GM23338 (cell line): ENCODE measurements around the gene DNAJC17.

Source experiments
- CTCF ChIP-seq, 2 experiments: fragments of 200-600 bp in 1 of 2; sonication (generic) in 1 of 2; conservative IDR thresholded peaks; 2 replicates each; pipeline versions ENCODE4 v1.5.1 to v1.6.1; 2016 to 2017; ENCODE audit warnings: antibody characterized with exemption in 2 of 2, low read depth in 2 of 2, mild to moderate bottlenecking in 2 of 2, moderate library complexity in 1 of 2
- POLR2AphosphoS5 ChIP-seq: IDR thresholded peaks from 2 replicates; pipeline ENCODE4 v1.6.1; 2016; ENCODE audit warnings: antibody characterized with exemption, low read depth

- no peak for TF ChIP-seq CTCF (conservative IDR thresholded peaks at IDR 0.05; ENCODE audit: low read depth in 2 of 2)
- TF ChIP-seq POLR2AphosphoS5, result no peak
Observed at GRCh38 chr15:40843261-40843884, 36.1 kb upstream of the DNAJC17 start.
